K562 (cell line): Measurements from ENCODE around the gene COPS9. TPM values are rescaled to one million over a fixed set of nuclear protein-coding genes. Genes with fewer than 3 reads are reported as not detected.

Source experiments
- ATAC-seq: fragments of 200-7000 bp; cut with Tn5 transposase; 3 replicates; pipeline ENCODE4 v1.9.1; 2020; ENCODE audit warnings: moderate library complexity
- BruUV-seq: library from RNA; stranded (reverse); fragments of 400-500 nt; replicated peaks from 2 replicates; lab custom pipeline; 2021; lab: Mats Ljungman, UMichigan
- CTCF ChIA-PET: fragments of 300-600 bp; formaldehyde crosslinking; extraction: SDS; loops from one replicate; lab custom pipeline; 2021; ENCODE audit warnings: low intra/inter-chr PET ratio; lab: Yijun Ruan, JAX
- POLR2A ChIA-PET: fragments of 300-600, 350-650 bp; sonication (Branson Sonifier 250); formaldehyde crosslinking; extraction: SDS; loops from one replicate; lab custom pipeline; 2021; ENCODE audit warnings: antibody characterized with exemption, inconsistent platforms; lab: Yijun Ruan, JAX
- DNase-seq, 4 experiments: peaks; one replicate each; pipeline versions ENCODE4 v3.0.0 to v3.0.0-alpha.2; 2011 to 2018; ENCODE audit warnings: low spot score in 3 of 4, mixed read lengths in 3 of 4; ENCODE audit errors: extremely low read depth in 1 of 4
- FAIRE-seq: peaks from 2 replicates; lab custom pipeline; 2011; peaks lifted over from hg19 to GRCh38; lab: Jason Lieb, UNC
- H2AFZ ChIP-seq: 2 replicates; pipeline ENCODE4 v1.6.0; 2011; ENCODE audit warnings: low read depth, low read length, control low read depth, inconsistent platforms
- H3K27ac ChIP-seq: fragments of 200-600 bp; 3 replicates; pipeline ENCODE4 v1.8.0; 2011; ENCODE audit warnings: low read depth, mild to moderate bottlenecking, control low read depth, inconsistent platforms, low read length, moderate library complexity, mixed read lengths; ENCODE audit errors: extremely low read depth
- H3K27me3 ChIP-seq, 2 experiments: fragments of 300-600 bp in 1 of 2; 2 replicates in 1 of 2; 3 replicates in 1 of 2; pipeline versions ENCODE4 v1.6.0 to v1.8.0; 2011; ENCODE audit warnings: inconsistent platforms in 2 of 2, low read length in 2 of 2, mild to moderate bottlenecking in 1 of 2, mixed read lengths in 1 of 2, moderate library complexity in 1 of 2; ENCODE audit not compliant: control insufficient read depth in 2 of 2, insufficient read depth in 2 of 2
- H3K36me3 ChIP-seq: fragments of 300-600 bp; 3 replicates; pipeline ENCODE4 v1.8.0; 2011; ENCODE audit warnings: mild to moderate bottlenecking, low read length, inconsistent platforms; ENCODE audit not compliant: control insufficient read depth, insufficient read depth
- H3K4me1 ChIP-seq, 2 experiments: fragments of 200-600 bp in 1 of 2; replicated peaks in 1 of 2; 2 replicates in 1 of 2; 3 replicates in 1 of 2; pipeline versions ENCODE4 v1.5.1 to v1.8.0; 2011; ENCODE audit warnings: inconsistent platforms in 2 of 2, low read length in 2 of 2, mild to moderate bottlenecking in 1 of 2, mixed read lengths in 1 of 2, moderate library complexity in 1 of 2; ENCODE audit not compliant: control insufficient read depth in 2 of 2, insufficient read depth in 2 of 2
- H3K4me2 ChIP-seq: 2 replicates; pipeline ENCODE4 v1.6.1; 2011; ENCODE audit warnings: low read length, control low read depth, inconsistent platforms, mixed read lengths; ENCODE audit not compliant: insufficient read depth
- H3K4me3 ChIP-seq: fragments of 200-600 bp; sonication (generic), shearing (Covaris generic); 2 replicates; pipeline ENCODE4 v1.5.1; 2016; ENCODE audit warnings: control low read depth, inconsistent platforms
- H3K79me2 ChIP-seq: fragments of 200-600 bp; 3 replicates; pipeline ENCODE4 v1.8.0; 2011; ENCODE audit warnings: low read length, inconsistent platforms; ENCODE audit not compliant: control insufficient read depth, insufficient read depth
- H3K9ac ChIP-seq, 2 experiments: 2 replicates each; pipeline versions ENCODE4 v1.6.0 to v1.6.1; 2011; ENCODE audit warnings: low read depth in 2 of 2, low read length in 2 of 2, control low read depth in 1 of 2, inconsistent platforms in 1 of 2, mild to moderate bottlenecking in 1 of 2, mixed read lengths in 1 of 2; ENCODE audit not compliant: insufficient read depth in 1 of 2
- H3K9me1 ChIP-seq: one replicate; pipeline ENCODE4 v1.6.0; 2011; ENCODE audit warnings: inconsistent platforms, mild to moderate bottlenecking, low read length, moderate library complexity; ENCODE audit not compliant: control insufficient read depth, insufficient read depth
- H3K9me3 ChIP-seq: replicated peaks from 2 replicates; pipeline ENCODE4 v1.5.1; 2011; ENCODE audit warnings: low read depth, low read length, inconsistent platforms; ENCODE audit not compliant: control insufficient read depth, insufficient read depth
- H4K20me1 ChIP-seq: replicated peaks from 2 replicates; pipeline ENCODE4 v1.6.1; 2011; ENCODE audit warnings: low read length, inconsistent platforms, mixed read lengths; ENCODE audit not compliant: control insufficient read depth, insufficient read depth
- ESRRB ChIP-seq: fragments of 250-450 bp; sonication (Bioruptor Pico); IDR thresholded peaks from 2 replicates; pipeline ENCODE4 v1.5.0; 2020; ENCODE audit warnings: mild to moderate bottlenecking, moderate library complexity, borderline replicate concordance
- MAX ChIP-seq: sonication (generic); formaldehyde crosslinking; IDR thresholded peaks from 2 replicates; pipeline ENCODE4 v1.9.0; 2022; ENCODE audit warnings: mild to moderate bottlenecking, missing genetic modification reagents
- WGBS: fragments of 100-300 bp; shearing (Covaris generic); methylation state at CpG from one replicate; pipeline ENCODE4 v1.1.6; 2016; ENCODE audit warnings: low coverage, mixed read lengths; ENCODE audit not compliant: insufficient coverage; ENCODE audit errors: missing lambda C conversion rate; 5-methylcytosine and 5-hydroxymethylcytosine counted together
- in situ Hi-C: fragments of 300-500 bp; cut with MboI; formaldehyde crosslinking; loops from 4 replicates; pipeline ENCODE4 v1.15.0; 2018; ENCODE audit warnings: inconsistent platforms, mixed read lengths
- intact Hi-C: fragments of 100-400 bp; cut with micrococcal nuclease; formaldehyde crosslinking; loops from 2 replicates; pipeline ENCODE4 v1.14.2; 2022
- polyA plus RNA-seq, 8 experiments: library from polyadenylated mRNA; depleted of rRNA in 4 of 8; stranded (reverse) in 5 of 8; unstranded in 3 of 8; fragments of >200 nt; fragmentation: Nextera tagmentation in 2 of 8; fragmentation: Illumina TruSeq in 1 of 8; extraction: Ambion mirVana in 2 of 8; extraction: Trizol in 1 of 8; gene quantifications; 2 replicates each; pipeline versions ENCODE4 v1.2.1 to v1.2.3, GENCODE V29; 2011 to 2014; ENCODE audit warnings: inconsistent platforms in 1 of 8, missing spikeins in 1 of 8
- total RNA-seq, 7 experiments: library from RNA; depleted of rRNA in 6 of 7; stranded (reverse); fragments of >200 nt in 6 of 7; fragmentation: Illumina TruSeq in 2 of 7; extraction: Trizol in 2 of 7; gene quantifications; 2 replicates each; pipeline versions ENCODE4 v1.2.1 to v1.2.3, GENCODE V29; 2011 to 2021; ENCODE audit warnings: low replicate concordance in 1 of 7

COPS9 gene
- total and polyA plus RNA-seq, 9 of the 15 experiments (the other 6 are each of a cell fraction or from before 2014, with no cell fraction given) = 55.0 to 281 (median 99.9) TPM

- H3K27me3 ChIP-seq = peaks cover 0 to 22% of the 10 kb centered on the region in 2 experiments; a peak in 2 of 5 replicates
- WGBS = 4% methylated on average over 7 of the region's 13 CpGs
- no peak overlapping the region for H3K4me2 ChIP-seq
- ChIA-PET CTCF (no interaction called here), POLR2A (no interaction called here)
- no peaks in the 10 kb centered on the region for H3K36me3 ChIP-seq
- ATAC-seq (no peak), DNase-seq (no peak), FAIRE-seq (no peak)
- H3K79me2 ChIP-seq = no peaks in the 10 kb centered on the region
- H3K9ac ChIP-seq = no peak overlapping the region
- no peaks in the 10 kb centered on the region for H4K20me1 ChIP-seq
- no peaks in the 10 kb centered on the region for H3K9me1 ChIP-seq
- H2AFZ ChIP-seq = no peak overlapping the region
- no peak for TF ChIP-seq MAX (CRISPR knock-in tag)
- TF ChIP-seq ESRRB (CRISPR knock-in tag) = no peak
- no peaks in the 10 kb centered on the region for H3K4me1 ChIP-seq
- no peak overlapping the region for H3K27ac ChIP-seq
- no peak overlapping the region for H3K4me3 ChIP-seq
- no peaks in the 10 kb centered on the region for H3K9me3 ChIP-seq
- in situ Hi-C loops (no loop called here), intact Hi-C loops (no loop called here)
- no TSS peak for BruUV-seq
These were observed 47.9 kb upstream of the COPS9 start for GRCh38 chr2:240183875-240184590.
